PFSK-1 (cell line): ENCODE measurements around the gene SOHLH2. TPM values are rescaled to one million over a fixed set of nuclear protein-coding genes. Genes with fewer than 3 reads are reported as not detected.

Source experiments
- FOXP2 ChIP-seq: optimal IDR thresholded peaks from 2 replicates; pipeline ENCODE3; 2011; ENCODE audit warnings: borderline replicate concordance, control low read depth, inconsistent platforms; ENCODE audit not compliant: insufficient read depth; ENCODE audit errors: extremely low read length, extremely low read depth
- POLR2AphosphoS5 ChIP-seq: IDR thresholded peaks from 2 replicates; pipeline ENCODE4 v1.6.1; 2012; ENCODE audit warnings: low read depth, mild to moderate bottlenecking, control low read depth, low read length, moderate library complexity
- REST ChIP-seq, 2 experiments: IDR thresholded peaks; 2 replicates each; pipeline versions ENCODE4 v1.6.1 to v1.8.0; 2011 to 2012; ENCODE audit warnings: low read depth in 2 of 2, low read length in 2 of 2, control low read depth in 1 of 2, inconsistent platforms in 1 of 2, mild to moderate bottlenecking in 1 of 2, moderate library complexity in 1 of 2; ENCODE audit not compliant: insufficient read depth in 1 of 2
- SIN3A ChIP-seq: IDR thresholded peaks from 2 replicates; pipeline ENCODE4 v1.6.1; 2012; ENCODE audit warnings: mild to moderate bottlenecking, low read length, moderate library complexity, borderline replicate concordance; ENCODE audit not compliant: insufficient read depth
- TAF1 ChIP-seq: IDR thresholded peaks from 2 replicates; pipeline ENCODE4 v1.6.1; 2012; ENCODE audit warnings: low read length, control low read depth, borderline replicate concordance; ENCODE audit not compliant: insufficient read depth
- polyA plus RNA-seq: library from polyadenylated mRNA; unstranded; fragments of >200 nt; gene quantifications from one replicate; pipeline ENCODE4 v1.2.1, GENCODE V29; 2012; ENCODE audit warnings: low read depth, missing spikeins; ENCODE audit not compliant: insufficient read length

Gene SOHLH2
- not detected for polyA plus RNA-seq

GRCh38 chr13:36214163-36214921 lies at the start of gene SOHLH2:
Gene SOHLH2, minus strand, starts transcription at chr13:36214556. Its CDS starts 30 bp downstream, at chr13:36214526.
- no peak for TF ChIP-seq REST (IDR thresholded peaks at IDR 0.05; ENCODE audit: insufficient read depth in 1 of 2, low read depth in 2 of 2, low read length in 2 of 2)
- no peak for TF ChIP-seq FOXP2
- TF ChIP-seq SIN3A = no peak
- no peak for TF ChIP-seq TAF1
- no peak for TF ChIP-seq POLR2AphosphoS5

GRCh38 chr13:36261976-36262375 lies 47.6 kb upstream of the SOHLH2 start:
- TF ChIP-seq REST (IDR thresholded peaks at IDR 0.05; ENCODE audit: insufficient read depth in 1 of 2, low read depth in 2 of 2, low read length in 2 of 2) (no peak), TAF1 (no peak), FOXP2 (no peak), POLR2AphosphoS5 (no peak), SIN3A (no peak)

GRCh38 chr13:36261011-36261410 lies 46.7 kb upstream of the SOHLH2 start:
- TF ChIP-seq TAF1 (no peak), POLR2AphosphoS5 (no peak), SIN3A (no peak), FOXP2 (no peak), REST (IDR thresholded peaks at IDR 0.05; ENCODE audit: insufficient read depth in 1 of 2, low read depth in 2 of 2, low read length in 2 of 2) (no peak)

GRCh38 chr13:36259361-36260137 lies 45.2 kb upstream of the SOHLH2 start:
- no peak for TF ChIP-seq FOXP2
- no peak for TF ChIP-seq SIN3A
- TF ChIP-seq POLR2AphosphoS5 = no peak
- TF ChIP-seq REST (IDR thresholded peaks at IDR 0.05; ENCODE audit: insufficient read depth in 1 of 2, low read depth in 2 of 2, low read length in 2 of 2) = no peak
- TF ChIP-seq TAF1 = no peak
